A549 (cell line): ENCODE results near the gene TAS2R30.

Source experiments
- TF ChIP-seq, protein P1 (sequence below): fragments of 250-450 bp; sonication (Bioruptor Pico); IDR thresholded peaks from 2 replicates; pipeline ENCODE4 v1.5.0; 2021; ENCODE audit warnings: mild to moderate bottlenecking, moderate library complexity, borderline replicate concordance
- TF ChIP-seq, protein P2 (sequence below): fragments of 200-600 bp; sonication (generic); IDR thresholded peaks from 2 replicates; pipeline ENCODE4 v1.6.1; 2016; ENCODE audit warnings: antibody characterized with exemption, mild to moderate bottlenecking, moderate library complexity

DNA sequence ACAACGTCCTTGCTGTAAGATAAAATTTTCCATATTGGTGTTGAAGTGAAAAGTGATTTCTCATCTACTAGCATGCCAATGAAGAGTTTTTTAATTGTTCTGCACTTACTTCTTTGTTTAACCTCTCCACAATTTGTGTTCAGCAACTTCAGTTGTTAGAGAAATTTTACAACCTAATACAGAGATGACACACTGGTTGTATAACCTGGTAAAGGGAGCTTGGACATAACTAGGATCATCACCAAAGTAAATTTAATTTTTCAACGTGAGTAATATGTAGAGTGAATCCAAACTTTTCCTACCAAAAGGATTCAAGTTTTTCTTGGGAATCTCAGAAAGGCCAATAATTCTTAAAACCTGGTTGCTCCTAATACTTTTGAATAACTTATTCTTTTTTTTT, 28.9 kb downstream of the TAS2R30 start:
- TF ChIP-seq, protein P1, sequence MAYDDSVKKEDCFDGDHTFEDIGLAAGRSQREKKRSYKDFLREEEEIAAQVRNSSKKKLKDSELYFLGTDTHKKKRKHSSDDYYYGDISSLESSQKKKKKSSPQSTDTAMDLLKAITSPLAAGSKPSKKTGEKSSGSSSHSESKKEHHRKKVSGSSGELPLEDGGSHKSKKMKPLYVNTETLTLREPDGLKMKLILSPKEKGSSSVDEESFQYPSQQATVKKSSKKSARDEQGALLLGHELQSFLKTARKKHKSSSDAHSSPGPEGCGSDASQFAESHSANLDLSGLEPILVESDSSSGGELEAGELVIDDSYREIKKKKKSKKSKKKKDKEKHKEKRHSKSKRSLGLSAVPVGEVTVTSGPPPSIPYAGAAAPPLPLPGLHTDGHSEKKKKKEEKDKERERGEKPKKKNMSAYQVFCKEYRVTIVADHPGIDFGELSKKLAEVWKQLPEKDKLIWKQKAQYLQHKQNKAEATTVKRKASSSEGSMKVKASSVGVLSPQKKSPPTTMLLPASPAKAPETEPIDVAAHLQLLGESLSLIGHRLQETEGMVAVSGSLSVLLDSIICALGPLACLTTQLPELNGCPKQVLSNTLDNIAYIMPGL, result no peak
- TF ChIP-seq, protein P2, sequence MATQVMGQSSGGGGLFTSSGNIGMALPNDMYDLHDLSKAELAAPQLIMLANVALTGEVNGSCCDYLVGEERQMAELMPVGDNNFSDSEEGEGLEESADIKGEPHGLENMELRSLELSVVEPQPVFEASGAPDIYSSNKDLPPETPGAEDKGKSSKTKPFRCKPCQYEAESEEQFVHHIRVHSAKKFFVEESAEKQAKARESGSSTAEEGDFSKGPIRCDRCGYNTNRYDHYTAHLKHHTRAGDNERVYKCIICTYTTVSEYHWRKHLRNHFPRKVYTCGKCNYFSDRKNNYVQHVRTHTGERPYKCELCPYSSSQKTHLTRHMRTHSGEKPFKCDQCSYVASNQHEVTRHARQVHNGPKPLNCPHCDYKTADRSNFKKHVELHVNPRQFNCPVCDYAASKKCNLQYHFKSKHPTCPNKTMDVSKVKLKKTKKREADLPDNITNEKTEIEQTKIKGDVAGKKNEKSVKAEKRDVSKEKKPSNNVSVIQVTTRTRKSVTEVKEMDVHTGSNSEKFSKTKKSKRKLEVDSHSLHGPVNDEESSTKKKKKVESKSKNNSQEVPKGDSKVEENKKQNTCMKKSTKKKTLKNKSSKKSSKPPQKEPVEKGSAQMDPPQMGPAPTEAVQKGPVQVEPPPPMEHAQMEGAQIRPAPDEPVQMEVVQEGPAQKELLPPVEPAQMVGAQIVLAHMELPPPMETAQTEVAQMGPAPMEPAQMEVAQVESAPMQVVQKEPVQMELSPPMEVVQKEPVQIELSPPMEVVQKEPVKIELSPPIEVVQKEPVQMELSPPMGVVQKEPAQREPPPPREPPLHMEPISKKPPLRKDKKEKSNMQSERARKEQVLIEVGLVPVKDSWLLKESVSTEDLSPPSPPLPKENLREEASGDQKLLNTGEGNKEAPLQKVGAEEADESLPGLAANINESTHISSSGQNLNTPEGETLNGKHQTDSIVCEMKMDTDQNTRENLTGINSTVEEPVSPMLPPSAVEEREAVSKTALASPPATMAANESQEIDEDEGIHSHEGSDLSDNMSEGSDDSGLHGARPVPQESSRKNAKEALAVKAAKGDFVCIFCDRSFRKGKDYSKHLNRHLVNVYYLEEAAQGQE, result no peak
